ENCODE measurements around the gene BMP6.

BMP6 gene

DNA sequence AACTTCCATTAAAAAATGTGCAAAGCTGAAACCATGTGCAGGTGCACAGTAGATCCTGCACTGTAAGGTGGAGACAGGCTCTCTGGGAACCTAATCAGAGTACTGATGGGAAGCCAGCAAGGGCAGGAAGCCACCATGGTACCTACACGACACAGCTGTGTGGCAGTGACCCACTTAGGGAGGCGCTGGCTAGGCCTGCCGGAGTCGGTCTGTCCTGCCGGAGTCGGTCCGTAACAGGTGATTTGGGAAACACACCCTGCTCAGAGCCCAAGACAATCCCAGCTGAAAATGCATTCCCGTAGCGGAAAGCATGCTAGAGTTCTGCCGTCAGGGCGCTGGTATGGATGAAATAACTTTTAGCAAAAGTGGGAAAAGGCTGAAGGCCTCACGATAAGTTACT is 167.4 kb downstream of the BMP6 start:
- no peak overlapping the region for H3K27ac ChIP-seq (ENCODE audit: low read length, poor library complexity, severe bottlenecking)
- H3K4me3 ChIP-seq (ENCODE audit: insufficient read depth in 1 of 2, low read depth in 1 of 2, low read length in 2 of 2), result no peak overlapping the region
- no peak overlapping the region for H4K8ac ChIP-seq (ENCODE audit: low read length)
- H3K4me2 ChIP-seq (ENCODE audit: low read length, poor library complexity, severe bottlenecking), result no peak overlapping the region
- H3K23ac ChIP-seq (ENCODE audit: low read length in 2 of 2), result no peak overlapping the region
- no peak overlapping the region for H2BK5ac ChIP-seq (ENCODE audit: low read depth, low read length, poor library complexity, severe bottlenecking)
- H3K14ac ChIP-seq (ENCODE audit: low read length in 2 of 2), result no peak overlapping the region
- no peaks in the 10 kb centered on the region for H3K4me1 ChIP-seq (ENCODE audit: control insufficient read depth, insufficient read depth, low read depth, low read length)
- WGBS, result 98% methylated on average over 12 of the region's 12 CpGs
- no peak overlapping the region for H3K4ac ChIP-seq (ENCODE audit: low read depth in 1 of 2, low read length in 2 of 2)
- no peak overlapping the region for H3K18ac ChIP-seq (ENCODE audit: low read depth in 1 of 2, low read length in 2 of 2)
- DNase-seq, result no peak
- H2AFZ ChIP-seq (ENCODE audit: low read depth, low read length), result no peak overlapping the region
- no peak overlapping the region for H3K9ac ChIP-seq (ENCODE audit: low read length)
- peaks cover 57% of the 10 kb centered on the region for H3K79me1 ChIP-seq (replicated peaks; ENCODE audit: low read length, poor library complexity, severe bottlenecking)
- H2BK120ac ChIP-seq (ENCODE audit: low read depth, low read length), result no peak overlapping the region
- no peak overlapping the region for H4K91ac ChIP-seq (ENCODE audit: low read length)
- no peaks in the 10 kb centered on the region for H3K27me3 ChIP-seq (ENCODE audit: control insufficient read depth in 1 of 2, insufficient read depth in 1 of 2, low read length in 2 of 2)
- no peak overlapping the region for H2BK12ac ChIP-seq (ENCODE audit: low read length in 2 of 2)
- no peak overlapping the region for H2BK15ac ChIP-seq (ENCODE audit: low read depth, poor library complexity, severe bottlenecking)
- no peaks in the 10 kb centered on the region for H3K9me3 ChIP-seq (ENCODE audit: control insufficient read depth, low read length)
- H3K36me3 ChIP-seq (ENCODE audit: control insufficient read depth in 1 of 2, insufficient read depth in 2 of 2, low read depth in 1 of 2, low read length in 2 of 2), result peaks cover 70 to 100% of the 10 kb centered on the region in 2 experiments
- H2AK5ac ChIP-seq (ENCODE audit: low read length, severe bottlenecking), result no peak overlapping the region

DNA sequence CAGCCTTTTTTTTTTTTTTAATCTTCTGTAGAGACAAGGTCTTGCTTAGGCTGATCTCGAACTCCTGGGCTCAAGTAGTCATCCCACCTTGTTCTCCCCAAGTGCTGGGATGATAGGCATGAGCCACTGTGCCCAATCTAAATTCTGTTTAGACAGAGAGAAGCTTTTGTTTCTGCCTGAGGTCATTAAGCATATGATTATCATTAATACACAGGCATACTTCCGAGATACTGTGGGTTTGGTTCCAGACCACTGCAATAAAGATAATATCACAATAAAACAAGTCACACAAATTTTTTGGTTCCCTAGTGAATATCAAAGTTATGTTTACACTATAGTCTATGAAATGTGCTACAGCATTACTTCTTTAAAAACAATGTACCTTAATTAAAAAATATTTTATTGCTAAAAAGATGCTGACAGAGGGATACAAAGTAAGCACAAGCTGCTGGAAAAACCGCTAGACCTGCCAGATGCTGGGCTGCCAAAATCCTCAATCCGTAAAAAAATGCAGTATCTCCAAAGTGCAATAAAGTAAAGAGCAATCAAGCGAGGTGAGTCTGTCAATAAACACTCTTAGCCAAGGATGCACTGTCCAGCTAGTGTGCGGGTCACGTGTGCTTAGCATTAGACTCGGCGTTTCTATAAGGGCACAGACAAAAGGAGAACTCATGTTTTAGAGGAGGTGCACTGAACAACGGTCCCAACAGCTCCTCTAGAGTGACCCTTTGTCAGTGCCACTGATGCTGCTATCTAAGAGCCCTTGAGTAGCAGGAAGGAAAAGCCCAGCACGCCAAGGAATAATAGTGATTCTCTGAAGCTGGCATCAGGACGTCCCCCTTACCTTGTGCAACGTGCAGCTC is 168.6 kb downstream of the BMP6 start:
- no peak overlapping the region for H2BK120ac ChIP-seq (ENCODE audit: low read depth, low read length)
- WGBS, result 96% methylated on average over 11 of the region's 13 CpGs
- no peak overlapping the region for H4K91ac ChIP-seq (ENCODE audit: low read length)
- no peak overlapping the region for H2BK12ac ChIP-seq (ENCODE audit: low read length in 2 of 2)
- H3K18ac ChIP-seq (ENCODE audit: low read depth in 1 of 2, low read length in 2 of 2), result no peak overlapping the region
- H2AK5ac ChIP-seq (ENCODE audit: low read length, severe bottlenecking), result no peak overlapping the region
- H3K4me1 ChIP-seq (ENCODE audit: control insufficient read depth, insufficient read depth, low read depth, low read length), result peaks cover 6% of the 10 kb centered on the region
- H3K9me3 ChIP-seq (ENCODE audit: control insufficient read depth, low read length), result no peaks in the 10 kb centered on the region
- H3K14ac ChIP-seq (ENCODE audit: low read length in 2 of 2), result no peak overlapping the region
- no peak overlapping the region for H3K23ac ChIP-seq (ENCODE audit: low read length in 2 of 2)
- H3K36me3 ChIP-seq (ENCODE audit: control insufficient read depth in 1 of 2, insufficient read depth in 2 of 2, low read depth in 1 of 2, low read length in 2 of 2), result peaks cover 70 to 100% of the 10 kb centered on the region in 2 experiments
- H3K4ac ChIP-seq (ENCODE audit: low read depth in 1 of 2, low read length in 2 of 2), result no peak overlapping the region
- no peak overlapping the region for H2BK15ac ChIP-seq (ENCODE audit: low read depth, poor library complexity, severe bottlenecking)
- H3K79me1 ChIP-seq (replicated peaks; ENCODE audit: low read length, poor library complexity, severe bottlenecking), result peaks cover 55% of the 10 kb centered on the region
- no peaks in the 10 kb centered on the region for H3K27me3 ChIP-seq (ENCODE audit: control insufficient read depth in 1 of 2, insufficient read depth in 1 of 2, low read length in 2 of 2)
- no peak overlapping the region for H3K9ac ChIP-seq (ENCODE audit: low read length)
- no peak overlapping the region for H2BK5ac ChIP-seq (ENCODE audit: low read depth, low read length, poor library complexity, severe bottlenecking)
- no peak overlapping the region for H3K27ac ChIP-seq (ENCODE audit: low read length, poor library complexity, severe bottlenecking)
- H3K4me3 ChIP-seq (ENCODE audit: insufficient read depth in 1 of 2, low read depth in 1 of 2, low read length in 2 of 2), result no peak overlapping the region
- no peak overlapping the region for H2AFZ ChIP-seq (ENCODE audit: low read depth, low read length)
- H3K4me2 ChIP-seq (ENCODE audit: low read length, poor library complexity, severe bottlenecking), result no peak overlapping the region
- no peak overlapping the region for H4K8ac ChIP-seq (ENCODE audit: low read length)
- no peak for DNase-seq

DNA sequence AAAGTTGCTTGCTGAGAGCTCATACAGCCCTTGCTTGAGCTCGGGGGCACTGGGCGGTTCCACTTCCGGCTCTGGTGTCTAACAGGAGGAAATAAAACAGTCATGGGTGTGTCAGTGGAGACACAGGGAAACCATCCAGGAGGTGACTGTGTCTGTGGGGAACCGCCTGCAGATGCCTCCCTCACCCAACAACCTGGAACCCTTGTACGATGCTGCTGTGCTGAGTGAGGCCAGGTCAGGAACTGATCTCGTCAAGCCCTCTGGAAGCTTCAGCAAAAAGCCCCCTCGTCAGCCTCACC is 169.2 kb downstream of the BMP6 start:
- no peak overlapping the region for H3K4ac ChIP-seq (ENCODE audit: low read depth in 1 of 2, low read length in 2 of 2)
- no peak overlapping the region for H2BK12ac ChIP-seq (ENCODE audit: low read length in 2 of 2)
- peaks cover 69 to 100% of the 10 kb centered on the region in 2 experiments for H3K36me3 ChIP-seq (ENCODE audit: control insufficient read depth in 1 of 2, insufficient read depth in 2 of 2, low read depth in 1 of 2, low read length in 2 of 2)
- H2AFZ ChIP-seq (ENCODE audit: low read depth, low read length), result no peak overlapping the region
- no peak overlapping the region for H2BK120ac ChIP-seq (ENCODE audit: low read depth, low read length)
- no peak overlapping the region for H4K8ac ChIP-seq (ENCODE audit: low read length)
- peaks cover 54% of the 10 kb centered on the region for H3K79me1 ChIP-seq (replicated peaks; ENCODE audit: low read length, poor library complexity, severe bottlenecking)
- no peak overlapping the region for H2AK5ac ChIP-seq (ENCODE audit: low read length, severe bottlenecking)
- H3K4me2 ChIP-seq (ENCODE audit: low read length, poor library complexity, severe bottlenecking), result no peak overlapping the region
- no peak overlapping the region for H3K14ac ChIP-seq (ENCODE audit: low read length in 2 of 2)
- no peaks in the 10 kb centered on the region for H3K27me3 ChIP-seq (ENCODE audit: control insufficient read depth in 1 of 2, insufficient read depth in 1 of 2, low read length in 2 of 2)
- H2BK15ac ChIP-seq (ENCODE audit: low read depth, poor library complexity, severe bottlenecking), result no peak overlapping the region
- H3K4me3 ChIP-seq (ENCODE audit: insufficient read depth in 1 of 2, low read depth in 1 of 2, low read length in 2 of 2), result no peak overlapping the region
- H3K4me1 ChIP-seq (ENCODE audit: control insufficient read depth, insufficient read depth, low read depth, low read length), result peaks cover 8% of the 10 kb centered on the region
- WGBS, result 96% methylated on average over 7 of the region's 7 CpGs
- no peaks in the 10 kb centered on the region for H3K9me3 ChIP-seq (ENCODE audit: control insufficient read depth, low read length)
- H3K18ac ChIP-seq (ENCODE audit: low read depth in 1 of 2, low read length in 2 of 2), result no peak overlapping the region
- H3K23ac ChIP-seq (ENCODE audit: low read length in 2 of 2), result no peak overlapping the region
- H3K27ac ChIP-seq (ENCODE audit: low read length, poor library complexity, severe bottlenecking), result no peak overlapping the region
- no peak overlapping the region for H3K9ac ChIP-seq (ENCODE audit: low read length)
- no peak overlapping the region for H4K91ac ChIP-seq (ENCODE audit: low read length)
- no peak for DNase-seq
- H2BK5ac ChIP-seq (ENCODE audit: low read depth, low read length, poor library complexity, severe bottlenecking), result no peak overlapping the region

DNA sequence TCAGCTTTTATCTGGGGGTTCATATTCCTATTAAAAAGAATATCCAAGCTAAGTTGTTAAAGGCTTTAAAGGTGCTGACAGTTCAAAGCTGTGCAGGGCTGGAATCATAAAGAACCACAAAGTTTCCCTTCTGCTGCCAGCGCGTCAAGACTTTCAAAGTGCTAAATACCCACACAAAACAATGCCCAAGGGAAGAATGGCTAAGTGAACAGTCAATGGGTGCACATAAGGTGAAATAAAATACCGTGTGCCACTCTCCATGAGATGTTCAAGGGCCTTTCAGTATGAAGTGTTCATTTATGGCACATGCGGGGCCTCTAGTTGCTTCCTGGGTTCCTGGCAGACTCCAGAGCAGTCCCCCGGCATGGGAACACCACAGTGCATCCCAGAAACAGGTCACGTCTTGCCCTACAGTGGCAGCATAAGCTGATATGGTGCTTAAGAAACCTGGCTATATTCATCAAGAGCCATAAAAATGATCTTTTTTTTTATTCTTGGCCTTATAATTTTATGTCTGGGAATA is 170.6 kb downstream of the BMP6 start:
- Histone ChIP-seq H3K4me1 (ENCODE audit: control insufficient read depth, insufficient read depth, low read depth, low read length) (peaks cover 9% of the 10 kb centered on the region), H3K23ac (ENCODE audit: low read length in 2 of 2) (no peak overlapping the region), H2BK12ac (ENCODE audit: low read length in 2 of 2) (no peak overlapping the region), H3K14ac (ENCODE audit: low read length in 2 of 2) (no peak overlapping the region), H2BK5ac (ENCODE audit: low read depth, low read length, poor library complexity, severe bottlenecking) (no peak overlapping the region), H3K4me3 (ENCODE audit: insufficient read depth in 1 of 2, low read depth in 1 of 2, low read length in 2 of 2) (no peak overlapping the region), H2BK120ac (ENCODE audit: low read depth, low read length) (no peak overlapping the region), H3K9me3 (ENCODE audit: control insufficient read depth, low read length) (no peaks in the 10 kb centered on the region), H3K4ac (ENCODE audit: low read depth in 1 of 2, low read length in 2 of 2) (no peak overlapping the region), H3K18ac (ENCODE audit: low read depth in 1 of 2, low read length in 2 of 2) (no peak overlapping the region), H3K27me3 (ENCODE audit: control insufficient read depth in 1 of 2, insufficient read depth in 1 of 2, low read length in 2 of 2) (no peaks in the 10 kb centered on the region), H3K27ac (ENCODE audit: low read length, poor library complexity, severe bottlenecking) (no peak overlapping the region), H3K79me1 (replicated peaks; ENCODE audit: low read length, poor library complexity, severe bottlenecking) (peaks cover 53% of the 10 kb centered on the region), H2BK15ac (ENCODE audit: low read depth, poor library complexity, severe bottlenecking) (no peak overlapping the region), H4K8ac (ENCODE audit: low read length) (no peak overlapping the region), H3K9ac (ENCODE audit: low read length) (no peak overlapping the region), H4K91ac (ENCODE audit: low read length) (no peak overlapping the region), H3K36me3 (ENCODE audit: control insufficient read depth in 1 of 2, insufficient read depth in 2 of 2, low read depth in 1 of 2, low read length in 2 of 2) (peaks cover 63 to 100% of the 10 kb centered on the region in 2 experiments), H2AK5ac (ENCODE audit: low read length, severe bottlenecking) (no peak overlapping the region), H2AFZ (ENCODE audit: low read depth, low read length) (no peak overlapping the region), H3K4me2 (ENCODE audit: low read length, poor library complexity, severe bottlenecking) (no peak overlapping the region)
- DNase-seq, result no peak
- 92% methylated on average over 2 of the region's 6 CpGs for WGBS
